Activated T-cell treated with anti-CD3 and anti-CD28 coated beads for 4 hours (primary cell): ENCODE measurements around the gene IQCE.

Experiments
- DNase-seq: peaks from one replicate; pipeline ENCODE4 v3.0.0-alpha.2; 2020

The IQCE gene

DNA sequence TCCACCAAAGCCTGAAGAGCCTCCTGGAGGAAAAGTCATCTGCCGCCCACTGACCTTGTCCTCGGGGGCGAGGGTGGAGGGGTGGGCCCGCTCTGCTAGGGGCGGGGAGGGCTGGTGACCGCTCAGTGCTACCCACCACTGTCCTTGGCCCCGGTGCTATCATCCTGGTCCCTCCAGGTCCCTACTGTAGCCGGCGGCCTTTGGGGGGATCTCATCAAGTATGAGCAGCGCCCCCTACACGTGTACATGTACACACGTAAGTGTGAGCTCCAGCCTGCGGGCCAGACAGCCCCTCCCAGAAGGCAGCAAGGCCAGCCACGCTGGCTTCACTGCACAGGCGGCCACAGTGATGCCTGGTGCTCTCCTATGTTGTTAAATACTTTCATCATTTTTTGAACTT is 92.6 kb downstream of the IQCE start:
- DNase-seq, result no peak

DNA sequence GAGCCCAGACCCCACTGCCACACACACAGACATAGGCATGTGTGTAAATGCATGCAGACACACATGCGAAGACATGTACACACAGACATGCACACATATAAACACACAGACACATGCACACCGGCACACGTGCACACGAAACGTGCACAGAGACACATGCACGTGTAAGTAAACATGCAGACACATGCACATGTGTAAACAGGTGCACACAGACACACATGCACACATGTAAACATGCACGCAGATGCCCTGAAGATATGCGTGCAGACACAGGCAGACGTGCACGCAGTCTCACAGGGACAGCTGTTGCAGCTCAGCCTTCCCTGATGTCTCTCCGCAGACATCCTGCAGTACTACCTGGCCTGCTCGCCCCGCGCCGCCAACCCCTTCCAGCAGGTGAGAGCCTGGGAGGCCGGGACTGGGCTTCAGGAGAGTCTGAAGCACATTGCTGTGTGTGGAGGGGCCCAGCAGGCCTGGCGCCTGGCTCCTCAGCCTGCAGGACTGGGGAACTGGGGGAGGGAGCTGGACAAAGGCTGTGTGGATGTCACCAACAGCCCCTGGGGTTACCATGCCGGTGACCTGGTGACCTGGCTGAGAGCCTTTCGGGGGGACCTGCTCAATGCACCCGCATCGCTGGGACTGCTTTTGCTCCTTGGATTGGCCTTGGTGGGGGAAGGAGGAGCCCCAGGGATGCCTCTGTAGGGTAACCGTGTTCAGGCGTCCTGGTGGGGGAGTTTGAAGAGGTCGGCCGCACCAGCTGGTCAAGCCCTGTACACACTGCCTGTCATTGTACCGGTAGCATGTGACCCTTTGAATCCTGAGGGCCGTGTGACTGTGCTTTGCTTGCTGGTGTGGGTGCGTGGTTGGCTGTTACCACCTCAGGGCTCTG is 93.3 kb downstream of the IQCE start:
- no peak for DNase-seq

DNA sequence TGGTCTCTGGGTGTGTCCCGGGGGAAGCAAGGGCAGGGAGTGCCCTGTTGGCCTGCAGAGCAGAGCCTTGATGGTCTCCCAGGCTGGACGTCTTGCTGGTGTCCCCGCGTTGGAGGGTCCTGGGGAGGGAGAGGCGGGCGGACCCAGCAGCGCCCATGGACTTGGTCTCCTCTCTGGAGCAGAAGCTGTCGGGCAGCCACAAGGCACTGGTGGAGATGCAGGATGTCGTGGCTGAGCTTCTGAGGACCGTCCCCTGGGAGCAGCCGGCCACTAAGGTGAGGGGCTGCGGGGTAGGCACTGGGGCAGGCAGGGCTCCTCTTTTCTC is 93.9 kb downstream of the IQCE start:
- DNase-seq, result no peak

DNA sequence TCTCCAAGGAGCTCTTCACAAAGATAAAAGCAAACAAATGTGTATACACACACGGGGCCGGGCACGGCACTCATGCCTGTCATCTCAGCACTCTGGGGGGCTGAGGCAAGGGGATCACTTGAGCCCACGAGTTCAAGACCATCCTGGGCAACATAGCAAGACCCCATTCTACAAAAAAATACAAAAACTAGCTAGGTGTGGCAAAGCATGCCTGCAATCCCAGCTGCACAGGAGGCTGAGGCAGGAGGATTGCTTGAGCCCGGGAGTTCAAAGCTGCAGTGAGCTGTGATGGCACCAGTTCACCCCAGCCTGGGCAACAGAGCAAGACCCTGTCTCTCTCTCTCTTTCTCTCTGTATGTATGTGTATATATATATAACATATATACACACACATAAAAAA is 95.3 kb downstream of the IQCE start:
- no peak for DNase-seq

DNA sequence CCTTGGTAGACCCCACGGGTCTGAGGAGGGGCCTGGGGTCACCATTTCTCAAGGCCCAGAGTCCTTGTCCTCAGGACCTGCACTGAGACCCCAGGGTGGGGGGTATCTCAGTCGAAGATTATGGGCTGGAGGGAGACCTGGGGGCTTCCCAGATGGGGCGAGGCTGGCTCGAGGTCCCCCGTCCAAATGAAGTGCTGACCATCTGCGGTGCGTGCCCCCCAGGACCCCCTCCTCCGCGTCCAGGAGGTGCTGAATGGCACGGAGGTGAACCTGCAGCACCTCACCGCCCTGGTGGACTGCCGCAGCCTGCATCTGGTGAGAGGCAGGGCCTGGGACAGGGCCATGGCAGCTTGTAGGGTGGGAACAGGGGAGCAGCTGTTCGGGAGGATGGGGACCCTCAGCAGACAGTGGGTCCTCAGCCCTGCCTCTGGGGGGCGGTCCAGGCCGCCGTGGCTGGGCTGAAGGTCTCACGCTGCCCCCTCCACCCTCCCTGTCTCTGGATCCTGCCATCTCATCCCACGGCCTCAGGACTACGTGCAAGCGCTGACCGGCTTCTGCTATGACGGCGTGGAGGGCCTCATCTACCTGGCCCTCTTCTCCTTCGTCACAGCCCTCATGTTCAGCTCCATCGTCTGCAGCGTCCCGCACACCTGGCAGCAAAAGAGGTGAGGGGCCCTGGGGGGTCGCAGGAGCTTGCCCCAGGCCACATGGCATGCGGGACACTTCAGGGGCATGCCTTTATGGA is 97.3 kb downstream of the IQCE start:
- no peak for DNase-seq

DNA sequence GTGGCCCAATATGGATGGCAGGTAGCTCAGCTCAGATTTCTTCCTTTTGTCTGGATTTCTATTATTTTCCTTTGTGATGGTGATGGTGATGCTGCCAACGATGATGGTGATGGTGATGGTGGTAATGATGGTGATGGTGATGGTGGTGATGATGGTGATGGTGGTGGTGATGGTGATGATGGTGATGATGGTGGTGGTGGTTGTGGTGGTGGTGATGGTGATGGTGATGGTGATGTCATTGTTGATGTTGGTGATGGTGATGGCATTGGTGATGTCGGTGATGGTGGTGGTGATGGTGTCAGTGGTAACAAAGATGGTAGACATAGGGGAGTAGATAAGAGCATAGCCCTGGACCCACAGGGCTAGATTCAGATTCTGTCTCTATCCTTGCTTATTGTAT is 98.4 kb downstream of the IQCE start:
- no peak for DNase-seq

DNA sequence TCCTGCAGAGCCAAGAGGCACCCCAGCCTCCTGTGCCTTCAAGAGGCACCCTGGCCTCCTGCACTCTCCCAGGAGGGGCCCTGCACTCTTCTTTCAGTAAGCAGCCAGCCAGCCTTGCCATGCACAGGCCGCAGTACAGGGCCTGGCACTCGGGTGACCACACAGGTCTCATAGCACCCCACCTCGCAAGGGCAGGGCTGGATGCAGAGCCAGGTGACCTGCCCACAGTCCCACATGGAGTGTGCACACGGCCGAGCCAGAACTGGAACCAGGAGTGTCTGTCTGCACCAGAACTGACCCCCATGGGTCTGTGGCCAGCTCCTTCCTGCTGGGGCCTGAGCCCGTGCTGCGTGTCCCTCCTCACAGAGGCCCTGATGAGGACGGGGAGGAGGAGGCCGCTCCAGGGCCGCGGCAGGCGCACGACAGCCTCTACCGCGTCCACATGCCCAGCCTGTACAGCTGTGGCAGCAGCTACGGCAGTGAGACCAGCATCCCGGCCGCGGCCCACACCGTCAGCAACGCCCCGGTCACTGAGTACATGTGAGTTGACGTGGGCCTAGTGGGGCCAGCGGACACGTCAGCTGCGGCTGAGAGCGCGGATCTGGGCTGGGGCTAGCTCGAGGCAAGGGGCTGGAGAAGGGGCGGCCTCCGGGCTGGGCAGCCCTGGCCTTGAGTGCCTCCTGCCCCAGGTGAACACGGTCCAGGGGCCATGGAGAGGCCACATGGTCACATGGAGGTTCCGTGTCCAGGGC is 99.3 kb downstream of the IQCE start:
- DNase-seq, result no peak

DNA sequence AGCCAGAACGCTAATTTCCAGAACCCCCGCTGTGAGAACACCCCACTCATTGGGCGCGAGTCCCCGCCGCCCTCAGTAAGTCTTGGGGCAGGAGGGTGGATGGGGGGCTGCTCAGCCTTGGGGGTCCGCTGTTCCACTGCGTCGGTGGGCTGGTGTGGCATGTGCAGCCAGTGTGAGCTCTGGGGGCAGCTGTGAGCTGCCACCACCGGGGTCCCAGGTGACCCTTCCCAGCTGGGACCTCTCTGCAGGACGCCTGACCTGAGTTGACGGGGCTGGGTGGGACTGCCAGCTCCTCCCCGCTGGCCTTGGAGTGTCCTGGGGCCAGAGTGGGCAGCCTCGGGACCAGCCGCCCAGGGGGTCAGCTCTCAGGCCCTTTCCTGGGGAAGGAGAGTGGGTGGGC is 100.2 kb downstream of the IQCE start:
- DNase-seq, result no peak

DNA sequence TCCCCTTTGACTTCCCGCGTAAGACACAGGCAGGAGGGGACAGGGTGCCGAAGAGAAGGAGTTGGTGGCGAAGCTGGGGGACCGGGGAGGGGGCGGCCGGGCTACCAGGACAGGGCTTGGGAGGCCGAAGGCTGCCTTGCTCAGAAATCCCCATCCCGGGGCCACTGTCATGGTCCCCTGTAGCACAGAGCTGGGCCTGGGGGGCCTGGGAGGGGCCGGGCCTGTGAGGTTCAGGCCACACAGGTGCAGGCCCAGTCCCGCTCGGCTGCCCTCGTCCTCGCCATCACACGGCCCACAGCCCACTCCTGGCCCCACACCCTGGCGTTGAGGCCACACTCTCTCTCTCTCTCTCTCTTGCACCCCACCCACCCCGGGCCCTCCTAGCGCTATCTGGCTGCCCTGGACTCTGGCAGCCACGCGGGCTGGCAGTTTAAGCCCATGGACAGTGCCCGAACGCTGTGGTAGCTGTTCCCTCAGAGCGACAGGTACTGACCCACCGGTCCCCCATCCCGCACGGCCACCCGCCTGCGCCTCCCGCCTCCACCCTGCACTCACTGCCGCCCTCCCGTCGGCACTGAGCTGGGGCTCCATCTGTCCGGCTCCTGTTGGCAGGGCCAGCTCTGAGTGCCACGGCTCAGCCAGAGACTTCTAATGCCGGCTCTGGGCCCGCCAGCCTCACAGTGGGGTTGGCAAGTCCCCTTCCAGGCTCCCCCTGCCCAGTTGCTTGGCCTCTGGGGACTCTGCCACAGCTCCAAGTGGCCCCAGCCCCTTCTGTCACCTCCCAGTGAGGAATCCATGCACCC is 101.0 kb downstream of the IQCE start:
- DNase-seq, result no peak

DNA sequence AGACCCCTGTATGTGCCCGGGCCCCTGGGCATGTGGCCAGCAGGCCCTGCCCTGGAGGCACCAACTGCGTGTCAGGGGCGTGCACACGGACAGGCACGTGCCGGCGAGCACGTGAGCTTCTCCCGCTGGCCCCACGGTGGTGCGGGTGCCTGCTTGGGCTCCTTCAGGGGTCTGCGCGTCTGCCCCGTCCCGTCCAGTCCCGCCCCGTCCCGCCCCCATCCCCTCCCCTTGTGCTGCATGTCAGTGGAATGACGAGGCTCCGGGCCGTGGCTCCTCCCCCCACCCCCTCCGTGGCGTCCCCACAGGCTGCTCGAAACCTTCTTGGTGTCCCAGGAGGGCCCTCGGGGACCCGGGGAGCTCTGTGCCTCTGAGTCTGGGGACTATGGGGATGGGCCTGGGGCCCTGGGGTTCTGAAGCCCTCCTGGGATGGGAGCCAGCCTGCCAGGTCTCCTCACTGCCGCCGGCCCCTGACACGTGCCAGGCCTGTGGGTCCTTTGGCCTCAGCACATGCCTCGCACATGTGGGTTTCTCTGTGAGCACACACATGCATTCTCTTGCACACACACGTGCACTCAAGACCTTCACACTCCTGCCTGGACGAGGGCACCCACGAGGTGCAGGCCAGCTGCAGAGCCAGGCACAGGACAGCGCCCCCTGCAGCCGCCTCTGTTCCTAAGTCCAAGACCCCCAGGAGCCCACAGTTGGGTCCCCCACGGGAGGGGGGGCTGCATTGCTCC is 101.7 kb downstream of the IQCE start:
- no peak for DNase-seq

DNA sequence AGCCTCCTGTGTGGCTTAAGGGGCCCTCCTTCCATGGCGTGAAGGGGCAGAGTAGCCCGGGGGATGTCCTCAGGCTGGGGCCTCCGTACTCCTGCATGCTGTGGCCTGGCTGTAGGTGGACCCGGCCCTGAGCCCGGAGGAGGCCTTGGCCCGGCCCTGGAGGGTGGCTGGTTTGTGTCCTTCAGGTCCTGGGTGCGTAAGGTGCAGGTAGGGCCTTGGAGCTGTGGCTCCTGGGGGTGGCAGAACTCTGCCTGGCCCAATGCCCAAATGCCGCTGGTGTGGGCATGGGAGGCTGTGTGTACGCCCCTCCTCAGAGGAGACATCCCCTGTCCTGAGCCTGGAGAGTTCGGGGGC is 102.3 kb downstream of the IQCE start:
- DNase-seq, result no peak

DNA sequence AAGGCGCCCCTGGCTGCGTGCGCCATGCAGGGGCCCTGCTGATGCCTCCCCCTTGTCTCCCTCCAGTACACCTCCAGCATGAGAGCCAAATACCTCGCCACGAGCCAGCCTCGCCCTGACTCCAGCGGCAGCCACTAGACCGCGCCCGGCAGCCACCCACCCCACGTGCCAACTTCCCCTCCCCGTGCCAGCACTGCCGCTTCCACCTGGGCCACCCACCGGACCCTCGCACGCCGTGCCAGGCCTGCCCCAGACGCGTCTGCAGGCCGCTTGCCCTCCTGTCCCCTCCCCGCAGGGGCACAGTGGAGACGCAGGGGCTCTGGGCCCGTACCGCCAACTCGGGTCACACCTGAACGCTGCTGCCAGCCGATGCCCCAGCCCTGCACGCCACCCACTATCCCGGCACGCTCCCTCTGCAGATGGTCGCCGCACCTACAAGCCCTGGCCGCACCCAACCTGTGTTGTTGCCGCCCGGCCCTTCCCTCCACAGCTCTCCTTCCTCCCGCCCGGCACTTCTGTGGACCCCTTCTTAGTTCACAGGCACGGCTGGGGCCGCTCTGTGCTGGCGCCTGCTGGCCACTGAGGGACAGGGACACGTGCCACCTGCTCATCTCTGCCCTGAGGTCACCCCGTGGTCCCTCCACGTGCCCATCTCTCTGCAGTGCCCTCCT is 103.0 kb downstream of the IQCE start:
- DNase-seq, result no peak

DNA sequence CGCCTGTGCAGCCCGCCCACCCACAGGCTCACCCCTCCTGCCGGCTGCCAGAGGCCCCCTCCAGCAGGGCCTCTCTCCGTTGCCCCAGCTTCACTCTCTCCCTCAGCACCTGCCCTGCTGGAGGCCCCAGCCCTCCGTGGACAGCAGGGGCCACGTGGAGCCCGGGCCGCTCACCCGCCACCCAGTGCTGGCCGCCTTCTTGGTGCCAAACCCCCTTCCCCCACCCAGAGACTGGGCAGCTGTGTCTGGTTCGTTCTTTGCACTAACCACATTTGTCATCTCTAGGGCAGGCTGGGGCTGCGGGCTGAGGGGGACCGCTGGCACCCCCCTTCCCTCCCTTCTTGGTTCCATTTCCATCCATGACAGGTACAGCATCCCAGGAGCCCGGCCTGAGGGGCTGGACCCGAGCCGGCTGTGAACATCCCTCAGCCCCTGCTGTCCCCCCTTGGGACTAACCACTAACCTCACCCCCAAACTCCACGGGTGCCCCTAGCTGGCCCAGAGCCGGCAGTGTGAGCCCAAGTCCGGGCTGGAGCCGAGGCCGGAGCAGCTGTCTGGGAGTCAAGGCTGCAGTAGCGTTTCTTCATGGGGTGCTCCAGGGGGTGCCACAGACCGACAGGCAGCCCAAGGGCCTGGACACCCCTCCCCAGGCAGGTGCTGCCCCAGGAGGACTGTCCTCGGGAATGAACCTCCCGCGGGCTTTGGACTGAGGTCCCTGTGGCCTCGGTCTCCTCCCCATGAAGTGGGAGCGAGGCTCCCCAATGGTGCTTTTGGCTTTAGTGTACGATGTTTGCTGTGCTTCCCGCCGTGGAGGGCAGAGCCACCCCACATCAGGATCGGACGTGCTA is 103.7 kb downstream of the IQCE start:
- no peak for DNase-seq

DNA sequence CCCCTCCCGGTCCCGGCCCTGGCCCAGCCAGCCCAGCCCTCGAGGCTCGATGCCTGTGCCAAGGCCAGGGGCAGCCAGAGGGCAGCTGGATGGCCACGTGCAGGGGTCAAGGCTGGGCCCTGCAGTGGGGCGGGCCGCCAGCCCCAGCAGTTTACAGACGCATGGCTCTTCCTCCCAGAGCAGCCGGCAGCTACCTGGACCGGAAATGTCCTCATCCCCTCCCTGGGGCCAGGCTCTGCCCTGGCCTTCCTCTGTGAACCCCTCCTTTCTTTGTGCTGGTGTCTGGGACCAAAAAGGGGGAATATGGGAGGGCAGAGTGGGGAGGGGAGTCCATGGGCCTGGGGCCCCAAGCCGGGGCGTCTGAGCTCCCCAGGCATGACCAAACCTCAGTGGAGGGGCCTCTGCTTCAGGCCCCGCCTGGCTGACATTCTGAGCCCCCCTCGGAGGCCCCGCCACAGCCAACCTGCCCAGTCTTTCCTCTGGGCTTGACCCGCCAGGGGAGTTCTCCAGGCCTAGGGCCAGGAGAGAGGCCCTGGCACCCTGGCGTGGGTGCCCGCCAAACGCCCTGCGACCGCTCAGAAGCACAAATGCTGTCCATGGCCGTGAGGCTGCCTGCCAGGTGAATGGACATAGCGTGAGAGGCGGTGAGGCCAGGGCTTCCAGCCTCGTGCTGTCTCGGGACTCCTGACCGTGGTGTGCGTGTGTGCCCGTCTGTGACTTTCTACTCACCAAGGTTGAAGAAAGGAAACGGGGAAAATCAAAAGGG is 104.5 kb downstream of the IQCE start:
- no peak for DNase-seq

DNA sequence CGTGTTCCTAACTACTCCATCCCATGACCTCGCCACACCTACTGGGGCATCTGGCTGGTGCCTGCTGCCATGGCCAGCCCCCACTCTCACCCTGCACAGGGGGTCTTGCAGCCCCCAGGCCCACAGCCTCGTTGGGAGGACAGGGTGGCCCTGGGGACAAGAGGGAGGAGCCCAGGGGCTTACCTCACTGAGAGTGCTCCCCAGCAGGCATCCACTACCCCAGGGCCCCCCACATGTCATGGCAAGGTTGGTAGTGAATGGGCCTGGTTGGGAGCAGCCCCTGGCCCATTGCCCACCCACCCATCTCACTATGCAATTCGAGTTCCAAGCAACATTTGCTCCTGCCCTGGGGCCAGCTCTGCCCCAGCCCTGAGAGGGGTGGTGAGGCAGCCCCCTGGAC is 105.2 kb downstream of the IQCE start:
- DNase-seq, result no peak
